GM23248 (cell line): Measurements from ENCODE around the gene TFG.

Experiments used
- EZH2 ChIP-seq: fragments of 200-600 bp; sonication (generic); IDR thresholded peaks from 2 replicates; pipeline ENCODE4 v1.6.1; 2018; ENCODE audit warnings: antibody characterized with exemption, mild to moderate bottlenecking; ENCODE audit not compliant: insufficient read depth, poor library complexity, severe bottlenecking
- EZH2phosphoT487 ChIP-seq: fragments of 200-600 bp; sonication (generic); IDR thresholded peaks from 2 replicates; pipeline ENCODE4 v1.6.1; 2018; ENCODE audit warnings: antibody characterized with exemption, moderate library complexity, mild to moderate bottlenecking, low read depth; ENCODE audit not compliant: insufficient read depth

GRCh38 chr3:100744671-100745070, 35.4 kb downstream of the TFG start:
- TF ChIP-seq EZH2phosphoT487 (no peak), EZH2 (no peak)
